Putamen (tissue), 1 donor: ENCODE results near the gene NMUR1.
A peak's percentile ranks its signal among the peaks of the same experiment; 100 is the strongest.
"Not testable (repeated sequence)": the region's sequence is repeated elsewhere in the genome, so short reads cannot be mapped to it uniquely, and the experiment has no call there.

Source experiments
- DNase-seq: peaks from one replicate; pipeline ENCODE4 v3.0.0-alpha.2; 2016; ENCODE audit warnings: low spot score

NMUR1 gene

GRCh38 chr2:231530099-231531011 lies at the start of gene NMUR1:
NMUR1 (minus strand) TSS chr2:231530445; CDS start chr2:231530361, 84 bp downstream.
- no peak for DNase-seq

DNA sequence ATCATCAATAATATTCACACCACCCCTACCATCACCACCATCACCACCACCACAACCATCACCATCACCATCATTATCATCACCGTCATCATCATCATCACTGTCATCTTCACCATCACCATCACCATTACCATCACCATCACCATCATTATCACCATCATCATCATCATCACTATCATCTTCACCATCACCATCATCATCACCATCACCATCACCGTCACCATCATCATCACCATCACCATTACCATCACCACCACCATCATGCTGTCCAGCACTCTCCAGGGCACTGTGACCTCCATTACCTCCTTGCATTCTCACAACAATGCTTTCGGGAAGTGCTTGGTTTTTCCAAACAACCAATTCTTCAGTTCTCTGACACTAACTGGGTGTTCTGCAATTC lies 49.3 kb upstream of the NMUR1 start:
- DNase-seq: no peak

DNA sequence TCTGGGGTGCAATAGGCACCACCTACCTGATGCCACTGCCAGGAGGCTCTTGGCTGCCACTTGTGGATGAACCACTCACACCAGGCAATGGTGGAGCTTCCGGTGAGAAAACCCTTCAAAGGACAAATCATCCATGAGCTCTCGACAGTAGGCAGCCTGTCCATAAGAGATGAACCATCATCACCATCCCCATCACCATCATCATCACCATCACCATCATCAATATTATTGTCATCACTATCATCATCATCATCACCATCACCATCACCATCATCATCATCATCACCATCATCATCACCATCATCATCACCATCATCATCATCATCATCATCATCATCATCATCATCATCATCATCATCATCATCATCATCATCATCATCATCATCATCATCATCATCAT lies 48.4 kb upstream of the NMUR1 start:
- DNase-seq: not testable (repeated sequence)

DNA sequence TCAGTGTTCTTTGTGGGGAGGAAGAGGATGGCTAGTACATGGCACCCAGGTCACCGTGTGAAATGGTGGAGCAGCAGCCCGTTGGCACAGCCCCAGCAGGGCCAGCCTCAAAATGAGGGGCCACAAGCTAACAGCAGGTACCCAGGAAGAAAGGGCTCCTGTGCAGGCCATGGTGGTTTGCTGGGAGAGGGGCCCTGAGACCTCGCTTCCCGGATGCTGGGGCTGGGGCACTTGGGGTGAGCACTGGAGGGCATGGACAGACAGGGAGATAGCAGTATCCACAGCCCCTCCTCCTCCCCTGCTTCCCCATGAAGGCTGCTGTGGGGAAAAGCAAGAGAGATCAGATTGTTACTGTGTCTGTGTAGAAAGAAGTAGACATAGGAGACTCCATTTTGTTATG lies 46.2 kb upstream of the NMUR1 start:
- no peak for DNase-seq

DNA sequence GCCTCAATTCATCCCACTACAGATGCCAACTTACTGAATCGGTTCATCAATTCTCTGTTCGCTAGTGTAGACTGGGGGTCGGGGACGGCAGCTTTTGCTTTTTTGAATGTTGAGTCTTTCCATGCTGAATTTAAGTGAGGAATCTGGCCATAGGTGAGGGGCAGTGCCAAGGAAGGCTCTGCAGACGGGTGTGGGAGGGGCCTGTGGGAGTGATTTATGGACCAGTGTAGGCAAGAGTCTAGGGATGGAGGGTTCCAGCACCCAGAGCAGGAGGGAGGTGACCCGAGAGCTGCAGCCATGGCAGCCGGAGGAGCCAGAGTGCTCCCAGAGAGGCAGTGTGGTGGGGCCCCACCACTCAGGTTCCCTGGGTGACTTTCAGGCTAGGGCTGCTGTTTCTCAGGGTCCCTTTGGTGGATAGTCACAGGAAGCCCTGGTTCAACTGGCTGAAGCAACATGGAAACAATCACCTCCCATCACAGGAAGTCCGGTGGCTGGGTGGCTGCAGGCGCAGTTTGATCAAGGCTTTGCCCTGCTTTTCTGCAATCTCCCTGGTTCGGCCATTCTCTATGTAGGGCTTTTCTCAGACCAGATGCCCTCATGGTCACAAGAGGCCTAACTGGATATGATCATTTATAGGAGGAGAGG lies 45.5 kb upstream of the NMUR1 start:
- DNase-seq: no peak

DNA sequence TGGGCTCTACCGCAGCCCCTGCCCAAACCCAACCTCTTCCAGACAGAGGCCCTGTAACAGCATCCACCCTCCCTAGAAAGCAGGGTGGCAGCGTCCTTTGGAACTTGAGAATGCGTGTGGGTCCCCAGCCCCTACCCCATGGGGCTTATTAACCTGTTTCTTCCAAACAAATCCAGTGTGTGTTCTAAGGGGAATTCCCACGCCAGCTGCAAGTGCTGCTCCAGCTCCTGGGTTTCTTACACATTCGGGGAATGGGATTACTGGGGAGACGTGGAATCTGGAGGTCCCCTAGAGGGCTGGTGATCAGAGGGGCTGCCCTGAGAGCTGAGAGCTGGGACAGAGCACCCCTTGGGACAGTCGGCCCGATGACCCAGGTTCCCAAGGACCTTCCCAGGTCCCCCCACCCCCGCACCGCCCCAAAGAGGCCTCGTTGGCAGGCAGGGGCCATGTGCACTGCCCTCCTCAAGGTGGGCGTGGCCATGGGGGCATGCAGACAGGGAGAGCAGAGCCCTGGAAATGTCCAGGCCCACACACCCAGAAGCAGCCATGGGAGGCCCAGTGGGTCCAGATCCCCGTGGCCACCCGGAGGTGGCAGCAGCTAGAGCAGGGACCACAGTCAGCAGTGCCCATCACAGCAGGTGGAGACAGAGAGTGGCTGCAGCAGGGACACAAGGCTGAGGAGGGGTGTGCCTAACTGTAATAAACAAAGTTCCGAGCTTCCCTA lies 43.6 kb upstream of the NMUR1 start:
- DNase-seq: no peak

GRCh38 chr2:231573096-231573495 lies 42.9 kb upstream of the NMUR1 start:
- DNase-seq: no peak

GRCh38 chr2:231571661-231572191 lies 41.5 kb upstream of the NMUR1 start:
- DNase-seq: no peak

DNA sequence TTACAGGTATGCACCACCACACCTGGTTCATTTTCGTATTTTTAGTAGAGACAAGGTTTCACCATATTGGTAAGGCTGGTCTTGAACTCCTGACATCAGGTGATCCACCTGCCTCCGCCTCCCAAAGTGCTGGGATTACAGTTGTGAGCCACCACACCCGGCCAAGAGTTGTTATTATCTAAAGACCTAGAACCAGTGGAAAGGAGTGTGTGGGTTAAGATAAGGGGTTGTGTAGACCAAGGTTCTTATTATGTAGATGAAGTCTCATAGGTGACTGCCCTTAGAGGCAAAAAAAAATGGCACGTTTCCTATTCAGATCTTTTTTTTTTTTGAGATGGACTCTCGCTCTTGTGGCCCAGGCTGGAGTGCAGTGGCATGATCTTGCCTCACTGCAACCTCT lies 40.7 kb upstream of the NMUR1 start:
- not testable (repeated sequence) for DNase-seq

DNA sequence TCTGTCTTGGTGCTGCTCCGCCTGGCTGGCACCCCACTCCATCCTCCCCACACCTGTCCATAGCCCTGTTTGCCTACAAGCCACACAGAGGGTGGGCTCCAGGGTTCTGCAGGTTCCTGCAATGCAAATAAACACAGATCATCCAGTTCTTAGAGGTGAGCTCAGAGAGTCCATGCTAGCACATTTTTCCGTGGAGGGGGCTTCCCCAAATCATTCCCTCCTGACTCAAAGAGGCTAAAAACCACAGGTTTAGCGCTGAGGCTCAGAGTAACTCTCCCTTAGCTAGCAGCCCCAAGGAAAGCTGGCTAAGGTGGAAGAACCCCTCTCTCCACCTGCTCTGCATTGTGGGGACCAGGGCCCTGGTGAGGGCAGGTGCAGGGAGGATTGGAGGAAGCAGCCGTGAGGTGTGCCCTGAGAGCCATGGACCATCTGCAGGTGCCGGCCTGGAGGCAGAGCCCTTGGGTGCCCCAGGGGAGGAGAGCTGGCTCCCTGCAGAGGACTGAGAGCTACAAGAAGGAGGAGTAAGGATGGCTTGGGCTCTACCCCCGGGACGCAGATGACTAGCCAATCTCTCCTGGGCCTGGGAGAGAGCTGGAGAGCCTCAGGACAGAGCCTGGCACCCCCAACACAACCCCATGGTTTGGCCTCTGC lies 38.7 kb upstream of the NMUR1 start:
- no peak for DNase-seq

GRCh38 chr2:231568098-231568784 lies 38.0 kb upstream of the NMUR1 start:
- no peak for DNase-seq

DNA sequence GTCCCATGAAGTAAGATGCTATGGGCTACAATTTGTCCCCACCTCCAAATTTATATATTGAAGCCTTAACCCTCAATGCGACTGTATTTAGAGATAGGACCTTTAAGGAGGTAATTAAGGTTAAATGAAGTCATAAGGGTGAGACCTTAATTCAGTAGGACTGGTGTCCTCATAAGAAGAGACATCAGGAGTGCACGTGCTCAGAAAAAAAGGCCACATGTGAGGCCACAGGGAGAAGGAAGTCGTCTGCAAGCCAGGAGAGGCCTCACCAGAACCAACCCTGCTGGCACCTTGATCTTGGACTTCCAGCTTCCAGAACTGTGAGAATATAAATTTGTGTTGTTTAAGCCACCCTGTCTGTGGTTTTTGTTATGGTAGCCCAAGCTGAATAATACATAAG lies 36.9 kb upstream of the NMUR1 start:
- DNase-seq: no peak

GRCh38 chr2:231565887-231566594 lies 35.8 kb upstream of the NMUR1 start:
- DNase-seq: no peak

GRCh38 chr2:231563378-231563961 lies 33.2 kb upstream of the NMUR1 start:
- peak; percentile 80 for DNase-seq

DNA sequence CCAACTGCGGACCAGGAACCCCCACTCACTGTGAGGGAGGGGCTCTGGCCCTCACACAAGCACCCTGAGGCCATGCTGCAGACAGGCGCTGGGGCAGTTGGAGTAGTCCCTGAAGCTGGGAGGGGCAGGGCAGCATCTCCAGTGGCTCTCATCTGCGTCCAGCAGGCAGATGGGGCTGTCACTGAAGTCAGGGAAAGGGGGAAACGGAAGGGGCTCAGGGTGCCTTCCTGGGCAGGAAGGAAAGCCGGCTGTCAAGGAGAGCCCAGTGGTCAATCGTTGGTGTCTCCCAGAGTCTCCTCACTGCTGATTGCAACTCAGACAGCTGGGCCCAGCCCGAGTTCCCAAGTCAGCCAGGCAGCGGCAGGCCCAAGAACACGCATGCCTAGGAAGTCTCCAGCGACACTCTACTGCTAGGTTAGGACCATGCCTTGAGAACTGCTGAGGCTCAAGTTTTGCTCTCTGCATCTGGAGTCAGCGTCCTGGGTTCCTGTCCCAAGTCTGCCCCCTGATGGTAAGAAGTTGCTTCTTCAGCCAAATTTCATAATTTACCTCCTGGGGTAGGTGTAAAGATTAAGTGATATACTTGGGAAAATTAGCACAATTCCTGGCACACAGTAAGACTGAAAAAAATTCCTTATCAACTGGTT lies 27.4 kb upstream of the NMUR1 start:
- peak; percentile 59 for DNase-seq

GRCh38 chr2:231556981-231557380 lies 26.7 kb upstream of the NMUR1 start:
- DNase-seq: no peak

DNA sequence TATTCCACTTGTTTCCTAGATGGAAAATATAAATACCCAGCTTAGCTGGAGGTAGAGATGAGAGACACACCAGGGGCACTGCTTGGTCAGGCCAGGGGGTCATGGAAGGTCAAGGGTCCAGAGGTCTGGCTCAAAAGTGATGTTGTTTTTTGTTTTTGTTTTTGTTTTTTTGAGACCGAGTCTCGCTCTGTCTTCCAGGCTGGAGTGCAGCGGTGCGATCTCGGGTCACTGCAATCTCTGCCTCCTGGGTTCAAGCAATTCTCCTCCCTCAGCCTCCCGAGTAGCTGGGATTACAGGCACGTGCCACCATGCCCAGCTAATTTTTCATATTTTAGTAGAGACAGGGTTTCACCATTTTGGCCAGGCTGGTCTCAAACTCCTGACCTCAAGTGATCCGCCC lies 26.3 kb upstream of the NMUR1 start:
- DNase-seq: not testable (repeated sequence)

DNA sequence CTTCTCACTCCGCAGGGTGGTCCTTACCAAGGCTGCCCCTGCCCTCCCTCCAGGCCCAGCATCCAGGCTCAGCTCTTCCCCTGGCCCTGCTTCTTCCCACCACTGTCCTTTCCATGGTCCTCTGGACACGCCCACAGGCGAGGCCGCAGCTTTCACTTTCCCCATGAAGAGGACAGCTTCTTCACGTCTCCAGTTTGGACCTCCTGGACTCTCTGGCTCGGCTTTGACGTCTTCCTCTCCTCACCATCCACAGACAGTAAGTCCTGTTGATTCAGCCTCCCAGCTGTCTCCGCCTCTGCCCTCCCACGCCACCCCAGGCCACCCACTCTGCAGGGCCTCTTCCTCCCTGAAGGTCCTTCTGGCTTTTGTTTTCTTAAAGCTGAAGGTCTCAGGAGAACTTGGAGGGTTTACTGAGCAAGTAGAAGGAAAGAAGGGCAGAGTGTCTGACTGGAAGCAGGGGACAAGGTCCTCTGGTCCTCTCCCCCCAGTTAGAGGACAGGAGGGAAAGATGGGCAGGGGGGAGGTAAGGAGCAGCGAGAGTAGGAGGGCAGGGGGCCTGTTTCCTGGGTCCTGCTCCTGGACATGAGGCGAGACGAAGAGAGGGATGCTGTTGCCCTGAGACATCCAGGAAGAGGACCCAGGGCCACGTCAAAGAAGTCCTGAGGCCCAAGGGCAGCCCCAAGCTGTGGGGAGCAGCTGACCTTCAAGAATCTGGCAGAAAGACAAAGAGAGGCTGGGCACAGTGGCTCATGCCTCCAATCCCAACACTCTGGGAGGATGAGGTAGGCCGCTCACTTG lies 24.7 kb upstream of the NMUR1 start:
- DNase-seq: no peak

- no peak for DNase-seq
Observed at GRCh38 chr2:231554327-231554726, 24.1 kb upstream of the NMUR1 start.
